Neural crest cell (in vitro differentiated cells): ENCODE data around the gene NR5A2. TPM values are rescaled to one million over a fixed set of nuclear protein-coding genes. Genes with fewer than 3 reads are reported as not detected.

Experiments used
- DNase-seq: peaks from one replicate; pipeline ENCODE4 v3.0.0; 2021; ENCODE audit warnings: low read depth, mixed read lengths, low spot score
- H3K27ac Mint-ChIP-seq: one replicate; pipeline ENCODE4 v1.8.0; 2021; ENCODE audit warnings: mild to moderate bottlenecking, mixed read lengths; ENCODE audit not compliant: unreplicated experiment
- H3K27me3 Mint-ChIP-seq: 2 replicates; pipeline ENCODE4 v1.8.0; 2021; ENCODE audit warnings: low read depth, mild to moderate bottlenecking, mixed read lengths
- H3K36me3 Mint-ChIP-seq: 2 replicates; pipeline ENCODE4 v1.8.0; 2021; ENCODE audit warnings: low read depth, mild to moderate bottlenecking, mixed read lengths
- H3K4me1 Mint-ChIP-seq: 2 replicates; pipeline ENCODE4 v1.8.0; 2021; ENCODE audit warnings: mixed read lengths
- H3K4me3 Mint-ChIP-seq: one replicate; pipeline ENCODE4 v1.8.0; 2021; ENCODE audit warnings: mild to moderate bottlenecking, mixed read lengths
- H3K9me3 Mint-ChIP-seq: 2 replicates; pipeline ENCODE4 v1.8.0; 2021; ENCODE audit warnings: mixed read lengths
- CTCF ChIP-seq: fragments of 200-600 bp; sonication (generic); conservative IDR thresholded peaks from 2 replicates; pipeline ENCODE4 v1.5.0; 2021; ENCODE audit warnings: antibody characterized with exemption, mild to moderate bottlenecking
- total RNA-seq: library from RNA; stranded (reverse); gene quantifications from 2 replicates; pipeline ENCODE4 v1.2.1, GENCODE V29; 2021

NR5A2 gene
- total RNA-seq, 1 donor from 2014 or later: not detected

GRCh38 chr1:199983531-199983930 lies 44.0 kb upstream of the NR5A2 start:
- peak overlapping the region; percentile 12 for H3K27ac Mint-ChIP-seq
- TF ChIP-seq CTCF: no peak
- H3K27me3 Mint-ChIP-seq: no peaks in the 10 kb centered on the region
- H3K9me3 Mint-ChIP-seq: no peaks in the 10 kb centered on the region
- no peaks in the 10 kb centered on the region for H3K36me3 Mint-ChIP-seq
- H3K4me3 Mint-ChIP-seq: no peak overlapping the region
- no peak for DNase-seq
- no peaks in the 10 kb centered on the region for H3K4me1 Mint-ChIP-seq

- DNase-seq: no peak
- H3K27ac Mint-ChIP-seq: no peak overlapping the region
- H3K9me3 Mint-ChIP-seq: no peaks in the 10 kb centered on the region
- peaks cover 8% of the 10 kb centered on the region for H3K4me1 Mint-ChIP-seq
- TF ChIP-seq CTCF: no peak
- H3K36me3 Mint-ChIP-seq: no peaks in the 10 kb centered on the region
- H3K27me3 Mint-ChIP-seq: peaks cover 7% of the 10 kb centered on the region
- no peak overlapping the region for H3K4me3 Mint-ChIP-seq
These were observed 32.3 kb upstream of the NR5A2 start for GRCh38 chr1:199995096-199995685.

DNA sequence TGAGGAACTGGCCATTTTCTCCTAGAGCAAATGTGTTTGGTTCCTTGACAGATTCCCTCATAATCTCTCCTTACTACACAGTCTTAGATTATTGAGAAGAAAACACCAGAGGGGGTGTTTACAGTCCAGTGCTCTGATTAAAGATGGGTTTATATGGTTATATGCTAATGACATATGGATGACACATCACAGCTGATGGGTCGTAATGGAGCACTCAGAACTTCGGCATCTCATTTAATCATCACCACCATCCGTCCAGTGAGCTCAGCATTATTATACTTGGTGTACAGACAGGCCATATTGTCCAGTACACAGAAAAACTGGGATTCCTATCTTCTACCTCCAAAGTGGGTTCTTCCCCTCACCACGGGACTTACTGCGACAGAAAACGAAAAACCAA lies 22.3 kb upstream of the NR5A2 start:
- Mint-ChIP-seq H3K9me3 (no peaks in the 10 kb centered on the region), H3K4me1 (no peaks in the 10 kb centered on the region), H3K4me3 (no peak overlapping the region), H3K27me3 (no peaks in the 10 kb centered on the region), H3K27ac (no peak overlapping the region), H3K36me3 (no peaks in the 10 kb centered on the region)
- DNase-seq: no peak
- no peak for TF ChIP-seq CTCF

- TF ChIP-seq CTCF: no peak
- H3K36me3 Mint-ChIP-seq: no peaks in the 10 kb centered on the region
- no peaks in the 10 kb centered on the region for H3K4me1 Mint-ChIP-seq
- H3K9me3 Mint-ChIP-seq: no peaks in the 10 kb centered on the region
- no peaks in the 10 kb centered on the region for H3K27me3 Mint-ChIP-seq
- H3K27ac Mint-ChIP-seq: no peak overlapping the region
- H3K4me3 Mint-ChIP-seq: no peak overlapping the region
- DNase-seq: no peak
These were observed 20.8 kb upstream of the NR5A2 start for GRCh38 chr1:200006711-200007110.

DNA sequence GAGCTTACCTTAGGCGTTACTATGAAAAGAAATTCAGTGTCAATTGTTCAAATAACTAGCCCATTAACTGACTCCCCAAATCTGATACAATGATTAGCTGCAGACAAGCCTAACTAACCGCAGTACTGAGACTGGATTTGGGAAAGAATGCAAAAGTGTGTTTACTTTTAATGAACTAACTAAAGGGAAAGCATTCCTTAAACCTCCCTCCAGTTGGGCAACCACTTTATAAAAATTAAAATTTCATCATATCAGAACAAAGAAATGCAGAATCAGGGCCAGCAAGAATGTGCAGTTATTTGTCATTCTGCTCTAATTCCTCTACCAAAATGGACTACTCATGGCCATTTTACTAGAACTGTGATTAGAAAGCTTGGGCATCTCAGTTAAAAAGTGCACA lies 11.7 kb upstream of the NR5A2 start:
- Mint-ChIP-seq H3K36me3 (no peaks in the 10 kb centered on the region), H3K27me3 (peaks cover 14% of the 10 kb centered on the region), H3K4me1 (no peaks in the 10 kb centered on the region), H3K4me3 (no peak overlapping the region), H3K9me3 (no peaks in the 10 kb centered on the region), H3K27ac (no peak overlapping the region)
- TF ChIP-seq CTCF: no peak
- no peak for DNase-seq
